GM12892 (cell line): ENCODE data around the gene PTPRN2.

Experiments
- DNase-seq: peaks from one replicate; pipeline ENCODE4 v3.0.0; 2011; ENCODE audit not compliant: insufficient read length
- FAIRE-seq: peaks from 2 replicates; lab custom pipeline; 2011; peaks lifted over from hg19 to GRCh38; lab: Jason Lieb, UNC
- POLR2A ChIP-seq: IDR thresholded peaks from 2 replicates; pipeline ENCODE4 v1.6.1; 2011; ENCODE audit warnings: low read depth, low read length, control low read depth
- POLR2AphosphoS5 ChIP-seq: IDR thresholded peaks from 2 replicates; pipeline ENCODE4 v1.6.1; 2011; ENCODE audit warnings: low read depth, low read length, control low read depth
- TAF1 ChIP-seq: IDR thresholded peaks from 2 replicates; pipeline ENCODE4 v1.6.1; 2011; ENCODE audit warnings: low read depth, mild to moderate bottlenecking, control low read depth, low read length, borderline replicate concordance

The PTPRN2 gene

GRCh38 chr7:158329686-158330085 is 257.9 kb downstream of the PTPRN2 start:
- no peak for FAIRE-seq

GRCh38 chr7:158329014-158329610 is 258.5 kb downstream of the PTPRN2 start:
- FAIRE-seq (no peak), DNase-seq (no peak)
- TF ChIP-seq POLR2AphosphoS5 (no peak), TAF1 (no peak), POLR2A (no peak)

More at GRCh38 chr7:158329686-158330085, 257.9 kb downstream of the PTPRN2 start:
- no peak for TF ChIP-seq TAF1
- no peak for TF ChIP-seq POLR2A
- no peak for TF ChIP-seq POLR2AphosphoS5
- DNase-seq: no peak

- DNase-seq (no peak), FAIRE-seq (no peak)
- no peak for TF ChIP-seq POLR2A
- TF ChIP-seq TAF1: no peak
- no peak for TF ChIP-seq POLR2AphosphoS5
Measured at GRCh38 chr7:158328376-158329013, 259.1 kb downstream of the PTPRN2 start.

GRCh38 chr7:158327571-158328180 is 259.9 kb downstream of the PTPRN2 start:
- TF ChIP-seq POLR2AphosphoS5 (no peak), POLR2A (no peak), TAF1 (no peak)
- FAIRE-seq: no peak
- DNase-seq: no peak

GRCh38 chr7:158327012-158327411 is 260.6 kb downstream of the PTPRN2 start:
- FAIRE-seq (no peak), DNase-seq (no peak)
- TF ChIP-seq POLR2A (no peak), TAF1 (no peak), POLR2AphosphoS5 (no peak)

GRCh38 chr7:158325530-158326381 is 261.9 kb downstream of the PTPRN2 start:
- TF ChIP-seq POLR2AphosphoS5 (no peak), POLR2A (no peak), TAF1 (no peak)
- FAIRE-seq: no peak

GRCh38 chr7:158324397-158325360 is 262.9 kb downstream of the PTPRN2 start:
- no peak for TF ChIP-seq POLR2A
- DNase-seq: no peak
- FAIRE-seq: no peak

More at GRCh38 chr7:158325530-158326381, 261.9 kb downstream of the PTPRN2 start:
- DNase-seq: no peak

GRCh38 chr7:158323741-158324396 is 263.8 kb downstream of the PTPRN2 start:
- no peak for TF ChIP-seq POLR2AphosphoS5
- no peak for TF ChIP-seq POLR2A
- no peak for TF ChIP-seq TAF1
- no peak for FAIRE-seq

GRCh38 chr7:158322616-158323530 is 264.8 kb downstream of the PTPRN2 start:
- no peak for FAIRE-seq
- TF ChIP-seq POLR2AphosphoS5 (no peak), POLR2A (no peak), TAF1 (no peak)

More at GRCh38 chr7:158323741-158324396, 263.8 kb downstream of the PTPRN2 start:
- DNase-seq: no peak

More at GRCh38 chr7:158322616-158323530, 264.8 kb downstream of the PTPRN2 start:
- no peak for DNase-seq
